ENCODE measurements around the gene MSRB1. TPM values are rescaled to one million over a fixed set of nuclear protein-coding genes. Genes with fewer than 3 reads are reported as not detected.

MSRB1 gene
- polyA plus RNA-seq, 2 donors, result 25.9 to 52.7 TPM

DNA sequence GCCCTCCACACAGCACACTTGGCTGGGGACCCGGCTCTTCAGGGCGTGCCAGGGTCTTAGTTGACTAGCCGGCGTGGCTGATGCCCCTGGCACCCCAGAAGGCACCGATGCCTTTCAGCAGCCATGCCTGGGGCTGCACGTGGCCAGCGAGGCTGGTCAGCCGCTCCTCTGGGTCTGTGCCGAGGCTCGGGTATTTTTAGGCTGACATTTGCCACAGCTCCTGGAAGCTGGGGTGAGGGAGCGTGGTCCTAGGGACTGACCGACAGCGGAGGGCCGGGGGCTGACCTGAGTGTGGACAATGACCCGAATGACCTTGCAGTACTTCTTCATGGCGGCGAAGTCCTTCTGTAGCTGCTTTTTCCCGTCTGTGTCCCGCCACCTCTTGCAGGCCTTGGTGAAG is 7.6 kb upstream of the MSRB1 start:
- WGBS, 2 donors, result 65 to 75% methylated on average over 19 of the region's 19 CpGs
- H3K4me3 ChIP-seq (ENCODE audit: low read depth in 1 of 2, low read length in 2 of 2), result no peak overlapping the region
- no peaks in the 10 kb centered on the region for H3K9me3 ChIP-seq (ENCODE audit: control insufficient read depth in 2 of 2, insufficient read depth in 1 of 2, low read depth in 1 of 2, low read length in 1 of 2)
- H3K27me3 ChIP-seq (ENCODE audit: control insufficient read depth in 1 of 2, insufficient read depth in 2 of 2, low read length in 2 of 2), result no peaks in the 10 kb centered on the region
- peaks cover 4 to 10% of the 10 kb centered on the region in 2 donors for H3K4me1 ChIP-seq (ENCODE audit: control insufficient read depth in 2 of 2, insufficient read depth in 2 of 2, low read length in 1 of 2)
- H3K27ac ChIP-seq (ENCODE audit: low read depth in 2 of 2, low read length in 1 of 2), result peak overlapping the region; percentile 38 to 45
- H3K36me3 ChIP-seq (ENCODE audit: control insufficient read depth in 2 of 2, insufficient read depth in 2 of 2, low read length in 1 of 2), result no peaks in the 10 kb centered on the region

DNA sequence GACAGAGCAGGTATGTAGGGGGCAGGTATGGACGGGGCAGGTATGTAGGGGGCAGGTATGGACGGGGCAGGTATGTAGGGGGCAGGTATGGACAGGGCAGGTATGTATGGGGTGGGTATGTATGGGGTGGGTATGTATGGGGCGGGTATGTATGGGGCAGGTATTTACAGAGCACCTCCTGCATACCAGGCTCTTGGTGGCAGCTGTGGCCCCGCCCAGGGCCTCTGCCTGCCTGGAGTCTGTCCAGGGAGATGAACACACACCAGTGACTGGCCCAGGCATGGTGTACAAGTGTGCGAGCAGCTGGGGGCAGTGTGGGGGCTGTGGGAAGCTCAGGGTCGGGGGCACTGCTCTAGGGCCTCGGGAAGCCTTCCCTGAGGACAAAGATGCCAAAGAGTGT is 7.0 kb upstream of the MSRB1 start:
- Histone ChIP-seq H3K9me3 (ENCODE audit: control insufficient read depth in 2 of 2, insufficient read depth in 1 of 2, low read depth in 1 of 2, low read length in 1 of 2) (no peaks in the 10 kb centered on the region), H3K36me3 (ENCODE audit: control insufficient read depth in 2 of 2, insufficient read depth in 2 of 2, low read length in 1 of 2) (no peaks in the 10 kb centered on the region), H3K4me1 (ENCODE audit: control insufficient read depth in 2 of 2, insufficient read depth in 2 of 2, low read length in 1 of 2) (peaks cover 4 to 10% of the 10 kb centered on the region in 2 donors), H3K27me3 (ENCODE audit: control insufficient read depth in 1 of 2, insufficient read depth in 2 of 2, low read length in 2 of 2) (no peaks in the 10 kb centered on the region), H3K27ac (ENCODE audit: low read depth in 2 of 2, low read length in 1 of 2) (peak overlapping the region; percentile 38 to 45), H3K4me3 (ENCODE audit: low read depth in 1 of 2, low read length in 2 of 2) (no peak overlapping the region)
- 47 to 52% methylated on average over 7 of the region's 7 CpGs for WGBS, 2 donors

DNA sequence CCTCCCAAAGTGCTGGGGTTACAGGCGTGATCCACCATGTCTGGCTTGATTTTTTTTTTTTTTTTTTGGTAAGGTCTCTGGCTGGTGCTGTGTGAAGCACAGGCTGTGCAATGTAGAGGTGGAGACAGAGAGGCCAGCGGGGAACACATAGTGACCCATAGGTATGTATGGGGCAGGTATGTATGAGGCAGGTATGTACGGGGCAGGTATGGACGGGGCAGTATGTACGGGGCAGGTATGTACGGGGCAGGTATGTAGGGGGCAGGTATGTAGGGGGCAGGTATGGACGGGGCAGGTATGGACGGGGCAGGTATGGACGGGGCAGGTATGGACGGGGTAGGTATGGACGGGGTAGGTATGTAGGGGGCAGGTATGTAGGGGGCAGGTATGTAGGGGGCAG is 6.5 kb upstream of the MSRB1 start:
- no peaks in the 10 kb centered on the region for H3K9me3 ChIP-seq (ENCODE audit: control insufficient read depth in 2 of 2, insufficient read depth in 1 of 2, low read depth in 1 of 2, low read length in 1 of 2)
- no peaks in the 10 kb centered on the region for H3K36me3 ChIP-seq (ENCODE audit: control insufficient read depth in 2 of 2, insufficient read depth in 2 of 2, low read length in 1 of 2)
- no peak overlapping the region for H3K4me3 ChIP-seq (ENCODE audit: low read depth in 1 of 2, low read length in 2 of 2)
- H3K4me1 ChIP-seq (ENCODE audit: control insufficient read depth in 2 of 2, insufficient read depth in 2 of 2, low read length in 1 of 2), result peaks cover 4 to 10% of the 10 kb centered on the region in 2 donors
- H3K27me3 ChIP-seq (ENCODE audit: control insufficient read depth in 1 of 2, insufficient read depth in 2 of 2, low read length in 2 of 2), result no peaks in the 10 kb centered on the region
- 82 to 91% methylated on average over 11 of the region's 11 CpGs for WGBS, 2 donors
- peak overlapping the region in 1 of 2 donors; percentile 14 for H3K27ac ChIP-seq (ENCODE audit: low read depth in 2 of 2, low read length in 1 of 2)

DNA sequence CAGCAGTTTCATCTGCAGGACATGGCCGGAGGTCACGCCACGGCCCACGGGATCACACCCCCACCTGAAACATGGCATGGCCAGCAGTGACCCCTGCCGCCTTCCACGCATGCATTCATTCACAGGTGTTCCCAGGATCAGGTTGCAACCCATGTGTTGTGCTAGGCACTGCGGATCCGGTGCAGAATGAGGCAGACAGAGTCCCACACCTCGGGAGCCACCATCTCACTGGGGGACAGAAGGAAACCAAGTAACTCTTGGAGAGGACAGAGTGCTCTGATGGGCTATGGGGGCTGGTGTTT is 4.3 kb upstream of the MSRB1 start:
- Histone ChIP-seq H3K4me1 (ENCODE audit: control insufficient read depth in 2 of 2, insufficient read depth in 2 of 2, low read length in 1 of 2) (peaks cover 4 to 6% of the 10 kb centered on the region in 2 donors), H3K9me3 (ENCODE audit: control insufficient read depth in 2 of 2, insufficient read depth in 1 of 2, low read depth in 1 of 2, low read length in 1 of 2) (no peaks in the 10 kb centered on the region), H3K36me3 (ENCODE audit: control insufficient read depth in 2 of 2, insufficient read depth in 2 of 2, low read length in 1 of 2) (no peaks in the 10 kb centered on the region), H3K4me3 (ENCODE audit: low read depth in 1 of 2, low read length in 2 of 2) (no peak overlapping the region), H3K27ac (ENCODE audit: low read depth in 2 of 2, low read length in 1 of 2) (no peak overlapping the region), H3K27me3 (ENCODE audit: control insufficient read depth in 1 of 2, insufficient read depth in 2 of 2, low read length in 2 of 2) (no peaks in the 10 kb centered on the region)
- 83 to 87% methylated on average over 9 of the region's 9 CpGs for WGBS, 2 donors

DNA sequence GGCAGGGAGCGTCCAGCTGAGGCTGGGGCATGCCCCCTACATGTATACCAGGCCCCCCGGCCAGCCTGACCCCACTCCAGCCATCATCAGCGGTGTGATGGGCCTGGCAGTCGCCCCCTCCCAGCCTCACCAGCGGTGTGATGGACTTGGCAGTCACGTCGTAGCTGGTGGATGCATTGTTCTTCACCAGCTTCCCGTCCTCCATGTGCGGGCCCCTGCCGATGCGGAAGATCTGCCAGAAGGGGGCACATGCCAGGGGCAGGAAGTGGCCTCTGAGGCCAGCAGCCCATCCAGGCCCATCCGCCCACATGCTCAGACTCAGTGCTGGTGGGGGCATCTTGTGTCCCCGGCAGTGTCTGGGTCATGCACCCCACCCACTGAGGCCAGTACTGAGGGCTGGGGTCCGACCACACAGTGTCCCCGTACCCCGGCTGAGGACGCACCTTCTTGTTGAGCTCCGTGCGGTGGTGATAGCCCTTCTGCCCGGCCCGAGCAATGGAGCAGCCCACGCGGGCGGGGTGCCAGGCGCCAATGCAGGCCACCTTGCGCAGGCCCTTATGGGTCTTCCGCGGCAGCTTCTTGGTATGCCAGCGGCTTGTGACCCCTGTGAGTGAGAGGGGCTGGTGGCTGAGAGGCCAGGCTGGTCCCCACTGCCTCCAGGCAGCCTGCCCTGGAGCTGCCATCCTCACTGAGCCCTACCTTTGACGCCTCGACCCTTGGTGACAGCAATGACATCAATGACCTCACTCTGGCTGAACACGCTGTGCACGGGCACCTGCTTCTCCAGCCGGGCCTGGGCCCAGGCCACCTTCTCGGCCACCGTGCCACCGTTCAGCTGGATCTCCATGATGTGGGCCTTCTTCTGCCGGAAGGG is 3.7 kb upstream of the MSRB1 start:
- H3K36me3 ChIP-seq (ENCODE audit: control insufficient read depth in 2 of 2, insufficient read depth in 2 of 2, low read length in 1 of 2), result no peaks in the 10 kb centered on the region
- 86 to 87% methylated on average over 38 of the region's 38 CpGs for WGBS, 2 donors

DNA sequence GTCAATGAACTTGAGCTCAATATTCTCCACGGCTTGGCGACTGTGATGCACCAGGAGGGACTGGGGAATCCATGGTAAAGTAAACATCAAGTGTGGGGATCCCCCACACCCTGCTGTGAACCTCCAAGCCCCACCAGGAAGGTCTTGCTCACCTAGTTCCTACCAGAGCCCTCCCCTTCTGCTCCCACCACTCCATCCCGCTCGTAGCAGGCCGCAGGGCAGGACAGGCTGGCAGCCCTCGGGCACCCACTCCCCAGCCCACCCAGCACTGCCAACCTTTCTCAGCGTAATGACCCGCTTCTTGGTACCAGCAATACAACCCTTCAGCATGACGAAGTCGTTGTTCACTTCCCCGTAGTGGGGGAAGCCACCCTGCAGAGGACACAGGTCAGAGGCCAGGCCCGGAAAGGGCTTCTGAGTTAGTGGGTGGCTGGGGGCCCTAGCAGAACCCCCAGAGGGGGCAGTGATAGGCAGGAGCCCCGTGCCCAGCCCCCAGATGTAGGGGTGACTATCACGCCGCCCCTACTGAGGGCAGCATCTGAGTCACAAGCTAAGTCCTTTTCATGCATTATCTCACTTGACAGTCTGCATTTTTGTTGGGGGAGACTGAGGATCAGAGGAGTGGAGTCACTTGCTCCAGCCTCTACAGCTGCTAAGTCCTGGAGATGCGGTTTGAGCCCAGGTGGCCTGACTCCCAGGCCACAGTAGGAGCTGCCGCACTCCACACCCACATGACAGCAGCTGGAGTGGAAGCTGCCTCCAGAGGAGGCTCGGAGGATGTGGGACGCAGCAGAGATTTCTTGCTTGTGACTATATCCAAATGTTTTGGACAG is 2.8 kb upstream of the MSRB1 start:
- Histone ChIP-seq H3K27ac (ENCODE audit: low read depth in 2 of 2, low read length in 1 of 2) (no peak overlapping the region), H3K36me3 (ENCODE audit: control insufficient read depth in 2 of 2, insufficient read depth in 2 of 2, low read length in 1 of 2) (peaks cover 0 to 2% of the 10 kb centered on the region in 2 donors), H3K4me1 (ENCODE audit: control insufficient read depth in 2 of 2, insufficient read depth in 2 of 2, low read length in 1 of 2) (peaks cover 6% of the 10 kb centered on the region in 2 donors), H3K9me3 (ENCODE audit: control insufficient read depth in 2 of 2, insufficient read depth in 1 of 2, low read depth in 1 of 2, low read length in 1 of 2) (no peaks in the 10 kb centered on the region), H3K4me3 (ENCODE audit: low read depth in 1 of 2, low read length in 2 of 2) (no peak overlapping the region), H3K27me3 (ENCODE audit: control insufficient read depth in 1 of 2, insufficient read depth in 2 of 2, low read length in 2 of 2) (no peaks in the 10 kb centered on the region)
- 81 to 85% methylated on average over 19 of the region's 19 CpGs for WGBS, 2 donors

More for the DNA sequence above, 3.7 kb upstream of the MSRB1 start:
- H3K4me1 ChIP-seq (ENCODE audit: control insufficient read depth in 2 of 2, insufficient read depth in 2 of 2, low read length in 1 of 2), result peaks cover 4 to 6% of the 10 kb centered on the region in 2 donors
- no peak overlapping the region for H3K27ac ChIP-seq (ENCODE audit: low read depth in 2 of 2, low read length in 1 of 2)
- H3K4me3 ChIP-seq (ENCODE audit: low read depth in 1 of 2, low read length in 2 of 2), result no peak overlapping the region
- no peaks in the 10 kb centered on the region for H3K27me3 ChIP-seq (ENCODE audit: control insufficient read depth in 1 of 2, insufficient read depth in 2 of 2, low read length in 2 of 2)
- H3K9me3 ChIP-seq (ENCODE audit: control insufficient read depth in 2 of 2, insufficient read depth in 1 of 2, low read depth in 1 of 2, low read length in 1 of 2), result no peaks in the 10 kb centered on the region

DNA sequence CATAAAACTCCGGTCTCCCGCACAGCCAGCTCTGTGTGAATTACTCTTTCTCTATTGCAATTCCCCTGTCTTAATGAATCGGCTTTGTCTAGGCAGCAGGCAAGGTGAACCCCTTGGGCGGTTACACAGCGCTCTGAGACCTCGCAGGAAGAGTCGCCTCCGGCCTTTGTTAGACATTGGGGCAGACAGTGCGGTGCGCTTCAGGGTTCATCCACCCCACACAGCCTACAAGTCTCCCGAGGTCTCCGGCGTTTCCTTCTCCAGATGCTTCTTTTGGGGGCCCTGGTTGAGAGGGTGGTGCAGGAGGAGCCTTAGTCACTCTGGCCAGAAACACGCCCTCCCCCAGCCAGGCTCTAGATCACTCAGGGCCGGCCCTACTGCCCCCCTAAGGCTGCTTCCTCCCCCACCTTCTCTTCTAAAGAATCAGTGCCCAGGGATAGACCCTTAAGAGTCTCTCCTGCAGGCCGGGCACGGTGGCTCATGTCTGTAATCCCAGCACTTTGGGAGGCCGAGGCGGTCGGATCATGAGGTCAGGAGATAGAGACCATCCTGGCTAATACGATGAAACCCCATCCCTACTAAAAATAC is 1.7 kb upstream of the MSRB1 start:
- 92% methylated on average over 21 of the region's 21 CpGs for WGBS, 2 donors
- no peaks in the 10 kb centered on the region for H3K27me3 ChIP-seq (ENCODE audit: control insufficient read depth in 1 of 2, insufficient read depth in 2 of 2, low read length in 2 of 2)
- no peak overlapping the region for H3K4me3 ChIP-seq (ENCODE audit: low read depth in 1 of 2, low read length in 2 of 2)
- H3K9me3 ChIP-seq (ENCODE audit: control insufficient read depth in 2 of 2, insufficient read depth in 1 of 2, low read depth in 1 of 2, low read length in 1 of 2), result no peaks in the 10 kb centered on the region
- no peak overlapping the region for H3K27ac ChIP-seq (ENCODE audit: low read depth in 2 of 2, low read length in 1 of 2)
- H3K4me1 ChIP-seq (ENCODE audit: control insufficient read depth in 2 of 2, insufficient read depth in 2 of 2, low read length in 1 of 2), result peaks cover 0 to 2% of the 10 kb centered on the region in 2 donors
- peaks cover 0 to 7% of the 10 kb centered on the region in 2 donors for H3K36me3 ChIP-seq (ENCODE audit: control insufficient read depth in 2 of 2, insufficient read depth in 2 of 2, low read length in 1 of 2)

DNA sequence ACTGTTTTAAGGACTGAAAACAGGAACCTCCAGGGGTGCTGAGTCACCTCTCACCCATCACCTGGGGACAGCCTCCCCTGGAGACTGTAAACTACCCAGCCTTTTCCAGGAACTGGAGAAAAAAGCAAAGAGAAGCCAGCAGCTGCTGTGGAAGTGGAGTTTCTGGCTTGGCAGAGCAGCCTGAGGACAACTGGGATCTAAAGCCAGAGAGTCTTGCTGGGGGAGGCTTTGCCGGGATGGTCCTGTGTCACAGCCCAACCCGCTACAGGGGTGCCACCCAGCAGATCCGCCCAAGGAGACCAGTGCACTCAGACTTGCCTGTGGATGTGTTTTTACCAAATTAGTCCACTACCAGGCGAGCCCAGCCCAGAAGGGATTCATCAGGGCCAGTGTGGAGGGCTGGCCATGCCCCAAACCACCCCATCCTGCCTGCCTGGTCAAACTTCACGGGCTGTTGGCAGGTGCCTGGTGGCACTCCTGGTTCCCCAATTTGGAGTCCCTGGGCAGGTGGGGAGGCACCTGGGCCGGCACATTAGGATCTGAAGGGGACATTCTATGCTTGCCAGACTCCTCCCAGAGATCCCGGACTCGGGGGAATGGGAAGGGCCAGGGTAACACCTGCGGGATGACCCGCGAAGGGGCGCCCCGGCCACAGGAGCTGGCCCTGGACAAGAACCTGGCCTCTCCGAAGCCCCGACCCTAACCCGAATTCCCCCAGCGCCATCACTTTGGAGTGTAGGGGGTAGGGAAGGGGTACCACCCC is 771 bp downstream of the MSRB1 start:
- no peaks in the 10 kb centered on the region for H3K27me3 ChIP-seq (ENCODE audit: control insufficient read depth in 1 of 2, insufficient read depth in 2 of 2, low read length in 2 of 2)
- 12 to 17% methylated on average over 15 to 17 of the region's 17 CpGs for WGBS, 2 donors
- H3K27ac ChIP-seq (ENCODE audit: low read depth in 2 of 2, low read length in 1 of 2), result peak overlapping the region; percentile 83 to 94

More for the DNA sequence above, 771 bp downstream of the MSRB1 start:
- peaks cover 0 to 24% of the 10 kb centered on the region in 2 donors for H3K36me3 ChIP-seq (ENCODE audit: control insufficient read depth in 2 of 2, insufficient read depth in 2 of 2, low read length in 1 of 2)
- peak overlapping the region; percentile 74 to 87 for H3K4me3 ChIP-seq (ENCODE audit: low read depth in 1 of 2, low read length in 2 of 2)
- H3K9me3 ChIP-seq (ENCODE audit: control insufficient read depth in 2 of 2, insufficient read depth in 1 of 2, low read depth in 1 of 2, low read length in 1 of 2), result no peaks in the 10 kb centered on the region
- peaks cover 0 to 2% of the 10 kb centered on the region in 2 donors for H3K4me1 ChIP-seq (ENCODE audit: control insufficient read depth in 2 of 2, insufficient read depth in 2 of 2, low read length in 1 of 2)

Measured in esophagus (tissue), 2 donors.